GM21528 (cell line): ENCODE data around the gene COQ8A.

ENCODE experiments used
- ATAC-seq: cut with Tn5 transposase; IDR thresholded peaks from one replicate; pipeline ENCODE4 v1.9.1; 2021; ENCODE audit warnings: mild to moderate bottlenecking, moderate library complexity; ENCODE audit not compliant: unreplicated experiment, low FRiP score

The COQ8A gene

GRCh38 chr1:226982451-226983177 is 42.5 kb downstream of the COQ8A start:
- ATAC-seq, result no peak

- no peak for ATAC-seq
These were observed 43.3 kb downstream of the COQ8A start for GRCh38 chr1:226983247-226983991.

GRCh38 chr1:226983992-226984364 is 43.9 kb downstream of the COQ8A start:
- no peak for ATAC-seq

GRCh38 chr1:226984521-226985238 is 44.6 kb downstream of the COQ8A start:
- ATAC-seq, result no peak

- ATAC-seq, result no peak
These were observed 45.2 kb downstream of the COQ8A start for GRCh38 chr1:226985239-226985838.

GRCh38 chr1:226985839-226986463 is 45.9 kb downstream of the COQ8A start:
- ATAC-seq, result no peak

- ATAC-seq, result no peak
These were observed 46.5 kb downstream of the COQ8A start for GRCh38 chr1:226986496-226987178.

- no peak for ATAC-seq
These were observed 47.1 kb downstream of the COQ8A start for GRCh38 chr1:226987179-226987536.

- no peak for ATAC-seq
These were observed 47.7 kb downstream of the COQ8A start for GRCh38 chr1:226987623-226988333.

- ATAC-seq, result no peak
These were observed 48.2 kb downstream of the COQ8A start for GRCh38 chr1:226988334-226988666.

- ATAC-seq, result no peak
These were observed 49.2 kb downstream of the COQ8A start for GRCh38 chr1:226989085-226989920.

- ATAC-seq, result no peak
These were observed 50.1 kb downstream of the COQ8A start for GRCh38 chr1:226990133-226990716.

- no peak for ATAC-seq
These were observed 51.8 kb downstream of the COQ8A start for GRCh38 chr1:226991920-226992319.

GRCh38 chr1:226993814-226994585 is 53.9 kb downstream of the COQ8A start:
- ATAC-seq, result no peak

GRCh38 chr1:226994586-226995364 is 54.7 kb downstream of the COQ8A start:
- no peak for ATAC-seq

- ATAC-seq, result peak; percentile 93
These were observed 55.6 kb downstream of the COQ8A start for GRCh38 chr1:226995365-226996332.
